GM18505 (cell line): Measurements from ENCODE around the gene CEACAM21.

Source experiments
- ATAC-seq: cut with Tn5 transposase; IDR thresholded peaks from one replicate; pipeline ENCODE4 v1.9.1; 2021; ENCODE audit not compliant: unreplicated experiment
- POLR2A ChIP-seq: IDR thresholded peaks from 4 replicates; pipeline ENCODE4 v1.6.1; 2011; ENCODE audit warnings: borderline replicate concordance; ENCODE audit not compliant: insufficient read depth, insufficient read length; ENCODE audit errors: extremely low read depth

The CEACAM21 gene

GRCh38 chr19:41575998-41576397 lies at the start of gene CEACAM21:
CEACAM21 (plus strand) TSS chr19:41576166; CDS start chr19:41576275, 109 bp downstream.
- no peak for ATAC-seq
- peak; percentile 55 for TF ChIP-seq POLR2A

- no peak for ATAC-seq
- no peak for TF ChIP-seq POLR2A
Observed at GRCh38 chr19:41527089-41527488, 48.9 kb upstream of the CEACAM21 start.

GRCh38 chr19:41528106-41528505 lies 47.9 kb upstream of the CEACAM21 start:
- no peak for TF ChIP-seq POLR2A
- no peak for ATAC-seq

GRCh38 chr19:41529484-41530183 lies 46.3 kb upstream of the CEACAM21 start:
- ATAC-seq = no peak
- TF ChIP-seq POLR2A = peak; percentile 52

GRCh38 chr19:41530184-41530534 lies 45.8 kb upstream of the CEACAM21 start:
- ATAC-seq = no peak
- peak; percentile 18 for TF ChIP-seq POLR2A

GRCh38 chr19:41530761-41531301 lies 45.1 kb upstream of the CEACAM21 start:
- TF ChIP-seq POLR2A = no peak
- no peak for ATAC-seq

GRCh38 chr19:41531438-41532311 lies 44.3 kb upstream of the CEACAM21 start:
- no peak for ATAC-seq
- TF ChIP-seq POLR2A = peak; percentile 97

- no peak for TF ChIP-seq POLR2A
- ATAC-seq = no peak
Observed at GRCh38 chr19:41532526-41532925, 43.4 kb upstream of the CEACAM21 start.

GRCh38 chr19:41533671-41534215 lies 42.2 kb upstream of the CEACAM21 start:
- TF ChIP-seq POLR2A = no peak
- ATAC-seq = no peak

- peak; percentile 65 for ATAC-seq
- TF ChIP-seq POLR2A = peak; percentile 54
Observed at GRCh38 chr19:41535029-41535622, 40.8 kb upstream of the CEACAM21 start.

GRCh38 chr19:41537789-41538188 lies 38.2 kb upstream of the CEACAM21 start:
- no peak for ATAC-seq
- TF ChIP-seq POLR2A = no peak

GRCh38 chr19:41540041-41540695 lies 35.8 kb upstream of the CEACAM21 start:
- no peak for TF ChIP-seq POLR2A
- ATAC-seq = no peak
